ENCODE data around the gene POU2F1.

DNA sequence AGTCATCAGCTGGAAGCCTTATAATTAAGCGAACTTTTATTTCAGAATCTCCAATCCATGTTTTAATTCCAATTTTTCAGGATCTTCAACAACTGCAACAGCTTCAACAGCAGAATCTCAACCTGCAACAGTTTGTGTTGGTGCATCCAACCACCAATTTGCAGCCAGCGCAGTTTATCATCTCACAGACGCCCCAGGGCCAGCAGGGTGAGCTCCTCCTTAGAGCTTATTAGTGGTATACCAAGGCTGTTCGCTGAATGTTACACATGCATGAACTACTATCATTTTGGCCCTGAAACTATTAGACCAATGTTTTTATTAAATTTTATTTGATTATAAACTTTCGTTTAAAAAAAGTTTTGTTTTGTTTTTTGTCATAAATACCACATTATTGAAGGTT is 155.3 kb downstream of the POU2F1 start:
- no peak for TF ChIP-seq POLR2A (IDR thresholded peaks at IDR 0.05)
- TF ChIP-seq, protein P1, sequence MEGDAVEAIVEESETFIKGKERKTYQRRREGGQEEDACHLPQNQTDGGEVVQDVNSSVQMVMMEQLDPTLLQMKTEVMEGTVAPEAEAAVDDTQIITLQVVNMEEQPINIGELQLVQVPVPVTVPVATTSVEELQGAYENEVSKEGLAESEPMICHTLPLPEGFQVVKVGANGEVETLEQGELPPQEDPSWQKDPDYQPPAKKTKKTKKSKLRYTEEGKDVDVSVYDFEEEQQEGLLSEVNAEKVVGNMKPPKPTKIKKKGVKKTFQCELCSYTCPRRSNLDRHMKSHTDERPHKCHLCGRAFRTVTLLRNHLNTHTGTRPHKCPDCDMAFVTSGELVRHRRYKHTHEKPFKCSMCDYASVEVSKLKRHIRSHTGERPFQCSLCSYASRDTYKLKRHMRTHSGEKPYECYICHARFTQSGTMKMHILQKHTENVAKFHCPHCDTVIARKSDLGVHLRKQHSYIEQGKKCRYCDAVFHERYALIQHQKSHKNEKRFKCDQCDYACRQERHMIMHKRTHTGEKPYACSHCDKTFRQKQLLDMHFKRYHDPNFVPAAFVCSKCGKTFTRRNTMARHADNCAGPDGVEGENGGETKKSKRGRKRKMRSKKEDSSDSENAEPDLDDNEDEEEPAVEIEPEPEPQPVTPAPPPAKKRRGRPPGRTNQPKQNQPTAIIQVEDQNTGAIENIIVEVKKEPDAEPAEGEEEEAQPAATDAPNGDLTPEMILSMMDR (IDR thresholded peaks at IDR 0.05), result no peak
